ENCODE results near the gene BST2. TPM values are rescaled to one million over a fixed set of nuclear protein-coding genes. Genes with fewer than 3 reads are reported as not detected.

Gene BST2, protein sequence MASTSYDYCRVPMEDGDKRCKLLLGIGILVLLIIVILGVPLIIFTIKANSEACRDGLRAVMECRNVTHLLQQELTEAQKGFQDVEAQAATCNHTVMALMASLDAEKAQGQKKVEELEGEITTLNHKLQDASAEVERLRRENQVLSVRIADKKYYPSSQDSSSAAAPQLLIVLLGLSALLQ
- 4.7 TPM for total RNA-seq
- polyA plus RNA-seq (ENCODE audit: insufficient read depth in 1 of 8, insufficient read length in 8 of 8, low replicate concordance in 1 of 8), result 1 to 10 TPM; 5.9 to 9.3 (median 6.3) TPM
- long read RNA-seq, donor 1, partial matches to known transcripts, result 0 of 2 reads
- long read RNA-seq, donor 1, other reads (novel, unspliced or antisense), result 0 of 2 reads
- long read RNA-seq, donor 2, result 0 reads
- long read RNA-seq, donor 3, transcript BST2-201 (5 exons, 1,019 nt), result major isoform, 11 of 11 reads
- long read RNA-seq, donor 3, partial matches to known transcripts, result 0 of 11 reads
- long read RNA-seq, donor 3, other reads (novel, unspliced or antisense), result 0 of 11 reads
- long read RNA-seq, donor 4, partial matches to known transcripts, result 0 of 2 reads
- long read RNA-seq, donor 4, other reads (novel, unspliced or antisense), result 0 of 2 reads
- long read RNA-seq, donor 5, transcript BST2-201 (5 exons, 1,019 nt), result major isoform, 10 of 10 reads
- long read RNA-seq, donor 5, partial matches to known transcripts, result 0 of 10 reads
- long read RNA-seq, donor 5, other reads (novel, unspliced or antisense), result 0 of 10 reads
- long read RNA-seq, donor 6, transcript BST2-201 (5 exons, 1,019 nt), result major isoform, 9 of 9 reads
- long read RNA-seq, donor 6, partial matches to known transcripts, result 0 of 9 reads
- long read RNA-seq, donor 6, other reads (novel, unspliced or antisense), result 0 of 9 reads
- long read RNA-seq, donor 7, transcript BST2-201 (5 exons, 1,019 nt), result major isoform, 6 of 6 reads
- long read RNA-seq, donor 7, partial matches to known transcripts, result 0 of 6 reads
- long read RNA-seq, donor 7, other reads (novel, unspliced or antisense), result 0 of 6 reads
- long read RNA-seq, donor 8, transcript BST2-201 (5 exons, 1,019 nt), result major isoform, 6 of 6 reads
- long read RNA-seq, donor 8, partial matches to known transcripts, result 0 of 6 reads
- long read RNA-seq, donor 8, other reads (novel, unspliced or antisense), result 0 of 6 reads
- long read RNA-seq, donor 9, partial matches to known transcripts, result 0 of 2 reads
- long read RNA-seq, donor 9, other reads (novel, unspliced or antisense), result 0 of 2 reads
- long read RNA-seq, donor 10, transcript BST2-201 (5 exons, 1,019 nt), result major isoform, 6 of 6 reads
- long read RNA-seq, donor 10, partial matches to known transcripts, result 0 of 6 reads
- long read RNA-seq, donor 10, other reads (novel, unspliced or antisense), result 0 of 6 reads
- long read RNA-seq, donor 11, transcript BST2-201 (5 exons, 1,019 nt), result major isoform, 7 of 7 reads
- long read RNA-seq, donor 11, partial matches to known transcripts, result 0 of 7 reads
- long read RNA-seq, donor 11, other reads (novel, unspliced or antisense), result 0 of 7 reads

DNA sequence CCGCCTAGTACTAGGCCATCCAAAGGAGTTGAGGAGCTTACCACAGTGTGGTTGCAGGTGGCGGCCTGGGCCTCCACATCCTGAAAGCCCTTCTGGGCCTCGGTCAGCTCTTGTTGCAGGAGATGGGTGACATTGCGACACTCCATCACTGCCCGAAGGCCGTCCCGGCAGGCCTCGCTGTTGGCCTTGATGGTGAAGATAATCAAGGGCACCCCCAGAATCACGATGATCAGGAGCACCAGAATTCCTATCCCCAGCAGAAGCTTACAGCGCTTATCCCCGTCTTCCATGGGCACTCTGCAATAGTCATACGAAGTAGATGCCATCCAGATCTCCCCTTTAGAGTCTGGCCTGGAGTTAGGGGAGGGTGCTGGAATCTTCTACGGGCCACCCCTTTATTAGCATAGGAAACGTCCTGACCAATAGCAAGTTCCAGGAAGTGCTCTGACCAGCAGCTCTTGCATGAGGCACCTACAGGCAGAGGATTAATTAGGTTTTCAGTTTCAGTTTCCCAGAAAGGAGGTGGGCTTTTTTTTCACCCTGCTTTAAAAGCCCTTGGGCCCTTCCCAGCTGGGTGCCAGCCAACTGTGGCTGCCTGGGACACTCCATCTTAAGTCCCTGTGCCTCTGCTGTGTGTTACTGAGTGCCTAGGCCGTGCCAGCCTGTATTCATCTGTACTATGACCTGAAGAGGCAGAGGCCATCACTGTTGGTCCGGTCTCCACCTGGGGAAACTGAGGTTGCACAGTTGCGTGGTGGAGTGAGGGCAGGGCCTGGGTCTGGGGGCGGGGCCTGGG, at the start of gene BST2:
TSS of gene BST2 (minus strand) at position 381 of the 796 bp plus-strand sequence. CDS start at position 326, 55 bp downstream.
- H3K36me3 ChIP-seq (ENCODE audit: control insufficient read depth, insufficient read depth, low read length), result peaks cover 5% of the 10 kb centered on the region
- peak; percentile 74 for DNase-seq
- WGBS (ENCODE audit: insufficient coverage), result 80% methylated on average over 17 of the region's 18 CpGs
- peaks cover 23% of the 10 kb centered on the region for H3K4me1 ChIP-seq (ENCODE audit: control insufficient read depth, insufficient read depth, low read length)
- peak within 1 kb of the TSS; percentile 57 for H3K4me3 ChIP-seq (ENCODE audit: low read length)
- H3K27ac ChIP-seq (ENCODE audit: low read length), result peak within 1 kb of the TSS; percentile 89
- no peaks in the 10 kb centered on the region for H3K27me3 ChIP-seq (ENCODE audit: control insufficient read depth, insufficient read depth, low read length)
- H3K9me3 ChIP-seq (replicated peaks; ENCODE audit: control insufficient read depth, low read depth, low read length), result no peaks in the 10 kb centered on the region

DNA sequence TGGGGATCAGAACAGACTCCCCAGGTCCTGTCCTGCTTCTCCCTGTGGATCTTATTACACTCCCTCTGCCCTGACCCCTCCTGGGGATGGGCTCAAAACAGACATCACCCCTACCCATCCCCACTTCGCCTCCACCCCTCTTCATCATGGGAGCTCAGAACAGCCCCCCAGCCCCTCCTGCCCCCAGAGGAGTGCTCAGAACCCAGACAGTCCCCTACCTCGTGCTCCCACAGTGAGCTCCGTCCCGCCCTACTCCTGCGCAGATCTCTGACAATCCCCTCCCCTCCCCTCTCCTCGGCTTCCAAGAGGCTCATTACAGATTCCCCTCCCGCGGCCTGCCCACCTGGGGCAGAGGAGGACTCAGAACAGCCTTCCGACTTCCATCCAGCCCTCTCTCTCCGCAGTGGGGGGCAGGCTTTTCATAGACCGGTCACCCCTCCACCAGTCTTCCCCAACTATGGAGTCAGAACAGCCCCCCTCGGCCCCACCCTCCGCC, 49.2 kb upstream of the BST2 start:
- no peak for DNase-seq
- Histone ChIP-seq H3K27me3 (ENCODE audit: control insufficient read depth, insufficient read depth, low read length) (peaks cover 51% of the 10 kb centered on the region), H3K4me1 (ENCODE audit: control insufficient read depth, insufficient read depth, low read length) (peaks cover 3% of the 10 kb centered on the region), H3K4me3 (ENCODE audit: low read length) (no peak overlapping the region), H3K36me3 (ENCODE audit: control insufficient read depth, insufficient read depth, low read length) (no peaks in the 10 kb centered on the region), H3K9me3 (replicated peaks; ENCODE audit: control insufficient read depth, low read depth, low read length) (no peaks in the 10 kb centered on the region), H3K27ac (ENCODE audit: low read length) (no peak overlapping the region)
- WGBS (ENCODE audit: insufficient coverage), result 3% methylated on average over 10 of the region's 13 CpGs

DNA sequence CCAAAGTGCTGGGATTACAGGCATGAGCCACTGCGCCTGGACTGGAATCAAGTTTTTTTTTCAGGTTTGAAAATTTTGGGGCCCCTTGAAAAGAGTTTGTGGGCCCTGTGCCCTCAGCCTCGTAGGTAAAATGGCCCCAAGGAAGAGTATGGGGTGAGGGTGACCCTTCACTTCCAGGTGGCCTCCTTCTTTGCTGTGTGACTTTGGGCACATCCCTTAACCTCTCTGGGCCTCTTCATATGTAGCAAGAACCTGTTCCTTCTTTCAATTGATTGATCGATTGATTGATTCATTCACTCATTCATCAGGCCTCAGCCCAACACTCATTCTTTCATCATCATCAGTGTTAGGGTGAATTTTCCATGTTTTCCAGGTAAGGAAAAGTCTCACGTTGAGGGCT, 46.4 kb upstream of the BST2 start:
- Histone ChIP-seq H3K36me3 (ENCODE audit: control insufficient read depth, insufficient read depth, low read length) (no peaks in the 10 kb centered on the region), H3K9me3 (replicated peaks; ENCODE audit: control insufficient read depth, low read depth, low read length) (no peaks in the 10 kb centered on the region), H3K27me3 (ENCODE audit: control insufficient read depth, insufficient read depth, low read length) (peaks cover 38% of the 10 kb centered on the region), H3K4me1 (ENCODE audit: control insufficient read depth, insufficient read depth, low read length) (peaks cover 9% of the 10 kb centered on the region), H3K27ac (ENCODE audit: low read length) (no peak overlapping the region), H3K4me3 (ENCODE audit: low read length) (no peak overlapping the region)
- no peak for DNase-seq
- WGBS (ENCODE audit: insufficient coverage), result no CpG with 5 or more reads among the region's 4 CpGs

DNA sequence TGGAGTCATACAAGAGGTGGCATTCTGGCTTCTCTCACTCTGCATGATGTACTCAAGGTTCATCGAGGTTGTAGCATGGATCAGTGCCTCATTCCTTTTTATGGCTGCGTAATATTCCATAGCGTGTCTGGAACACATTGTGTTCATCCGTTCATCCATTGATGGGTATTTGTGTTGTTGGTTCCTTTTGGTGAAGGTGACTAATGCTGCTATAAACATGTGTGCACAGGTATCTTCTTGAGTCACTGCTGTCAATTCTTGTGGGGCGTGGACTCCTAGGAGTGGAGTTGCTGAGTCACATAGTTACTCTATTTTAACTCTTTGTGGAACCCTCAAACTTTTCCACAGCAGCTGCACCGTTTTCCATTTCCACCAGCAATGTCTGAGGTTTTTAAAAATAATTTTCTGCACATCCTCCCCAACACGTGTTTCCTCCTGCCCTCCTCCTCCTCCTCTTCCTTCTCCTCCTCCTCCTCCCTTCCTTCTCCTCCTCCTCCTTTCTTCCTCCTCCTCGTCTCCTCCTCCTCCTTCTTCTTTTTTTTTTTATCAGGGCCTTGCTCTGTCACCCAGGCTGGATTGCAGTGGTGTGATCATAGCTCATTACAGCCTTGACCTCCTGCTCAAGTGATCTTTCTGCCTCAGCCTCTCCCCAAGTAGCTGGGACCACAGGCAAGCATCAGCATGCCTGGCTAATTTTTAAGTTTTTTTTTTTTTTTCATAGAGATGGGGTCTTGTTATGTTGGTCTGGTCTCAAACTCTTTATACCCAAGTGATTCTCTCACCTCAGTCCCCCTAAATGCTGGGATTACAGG, 45.0 kb upstream of the BST2 start:
- Histone ChIP-seq H3K27me3 (ENCODE audit: control insufficient read depth, insufficient read depth, low read length) (peaks cover 25% of the 10 kb centered on the region), H3K27ac (ENCODE audit: low read length) (no peak overlapping the region)

DNA sequence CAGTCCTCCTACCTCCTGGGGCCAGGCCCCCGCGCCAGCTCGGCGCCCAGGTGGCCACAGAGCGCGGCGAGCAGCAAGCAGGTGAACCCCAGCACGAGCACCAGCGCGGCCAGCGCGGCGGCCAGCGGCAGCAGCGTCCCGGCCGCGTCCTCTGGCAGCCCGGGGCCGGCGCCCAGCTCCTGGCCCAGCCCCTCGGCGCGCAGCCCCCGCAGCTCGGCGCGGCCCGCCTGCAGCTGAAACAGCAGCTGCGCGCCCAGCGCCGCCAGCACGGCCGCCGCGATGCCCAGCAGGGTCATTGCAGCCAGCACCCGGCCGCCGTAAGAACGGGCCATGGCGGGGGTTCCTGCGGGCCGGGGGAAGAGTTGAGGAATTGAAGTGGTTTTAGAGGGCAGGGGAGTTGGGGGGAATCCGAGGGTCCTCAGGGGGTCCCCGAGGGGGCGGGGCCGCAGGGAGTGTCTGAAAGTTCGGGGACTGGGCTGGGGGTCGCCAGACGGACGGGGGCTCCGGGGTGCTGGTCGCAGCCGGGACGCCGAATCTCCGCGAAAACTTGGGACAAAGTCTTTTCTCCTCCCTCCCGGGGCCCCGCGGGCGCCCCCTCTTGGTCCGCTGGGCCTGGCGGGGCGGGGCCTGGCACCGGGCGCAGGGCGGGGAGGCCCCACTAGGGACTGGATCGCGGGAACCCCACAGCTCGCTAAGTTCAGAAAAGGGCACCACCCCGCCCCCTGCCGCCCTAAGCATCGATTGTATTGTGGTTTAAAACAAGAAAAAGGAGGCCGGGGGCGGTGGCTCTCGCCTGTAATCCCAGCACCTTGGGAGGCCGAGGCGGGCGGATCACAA, 42.9 kb upstream of the BST2 start, which contains the start of gene TMEM221:
TSS of gene TMEM221 (minus strand) at position 538 of the 837 bp plus-strand sequence. CDS start at position 332, 206 bp downstream.
- Histone ChIP-seq H3K27ac (ENCODE audit: low read length) (no peak within 1 kb of the TSS), H3K36me3 (ENCODE audit: control insufficient read depth, insufficient read depth, low read length) (no peaks in the 10 kb centered on the region), H3K4me1 (ENCODE audit: control insufficient read depth, insufficient read depth, low read length) (peaks cover 6% of the 10 kb centered on the region), H3K27me3 (ENCODE audit: control insufficient read depth, insufficient read depth, low read length) (peaks cover 5% of the 10 kb centered on the region), H3K4me3 (ENCODE audit: low read length) (peak within 1 kb of the TSS; percentile 39), H3K9me3 (replicated peaks; ENCODE audit: control insufficient read depth, low read depth, low read length) (no peaks in the 10 kb centered on the region)
- DNase-seq, result peak; percentile 64
- 1% methylated on average over 55 of the region's 81 CpGs for WGBS (ENCODE audit: insufficient coverage)

More for the DNA sequence above, 45.0 kb upstream of the BST2 start:
- Histone ChIP-seq H3K9me3 (replicated peaks; ENCODE audit: control insufficient read depth, low read depth, low read length) (no peaks in the 10 kb centered on the region), H3K4me1 (ENCODE audit: control insufficient read depth, insufficient read depth, low read length) (peaks cover 6% of the 10 kb centered on the region), H3K4me3 (ENCODE audit: low read length) (no peak overlapping the region), H3K36me3 (ENCODE audit: control insufficient read depth, insufficient read depth, low read length) (no peaks in the 10 kb centered on the region)
- DNase-seq, result peak; percentile 27
- WGBS (ENCODE audit: insufficient coverage), result 59% methylated on average over 6 of the region's 8 CpGs

DNA sequence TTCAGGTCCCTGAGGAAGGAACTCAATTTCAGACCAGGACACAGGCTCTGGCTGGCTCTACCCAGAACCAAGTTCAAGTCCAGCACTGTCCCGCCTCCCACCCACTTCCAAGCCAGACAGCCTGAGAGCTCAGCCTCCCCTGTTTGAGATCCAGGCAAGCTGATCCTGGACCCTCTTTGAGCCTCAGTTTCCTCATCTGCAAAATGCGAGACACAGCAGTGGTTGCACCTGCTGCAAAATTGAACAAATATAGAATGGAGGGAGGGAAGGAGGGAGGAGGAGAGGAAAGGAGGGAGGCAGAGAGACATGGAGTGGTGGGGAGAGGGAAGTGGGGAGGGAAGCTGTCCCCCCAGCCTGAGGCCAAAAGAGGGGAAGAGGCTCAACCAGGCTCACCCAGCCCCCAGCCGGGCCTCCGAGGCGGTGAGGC, 42.3 kb upstream of the BST2 start:
- Histone ChIP-seq H3K4me3 (ENCODE audit: low read length) (peak overlapping the region; percentile 24), H3K9me3 (replicated peaks; ENCODE audit: control insufficient read depth, low read depth, low read length) (no peaks in the 10 kb centered on the region), H3K27ac (ENCODE audit: low read length) (no peak overlapping the region), H3K27me3 (ENCODE audit: control insufficient read depth, insufficient read depth, low read length) (peaks cover 2% of the 10 kb centered on the region), H3K36me3 (ENCODE audit: control insufficient read depth, insufficient read depth, low read length) (no peaks in the 10 kb centered on the region), H3K4me1 (ENCODE audit: control insufficient read depth, insufficient read depth, low read length) (peaks cover 6% of the 10 kb centered on the region)
- WGBS (ENCODE audit: insufficient coverage), result 19% methylated on average over 5 of the region's 5 CpGs
- DNase-seq, result no peak

DNA sequence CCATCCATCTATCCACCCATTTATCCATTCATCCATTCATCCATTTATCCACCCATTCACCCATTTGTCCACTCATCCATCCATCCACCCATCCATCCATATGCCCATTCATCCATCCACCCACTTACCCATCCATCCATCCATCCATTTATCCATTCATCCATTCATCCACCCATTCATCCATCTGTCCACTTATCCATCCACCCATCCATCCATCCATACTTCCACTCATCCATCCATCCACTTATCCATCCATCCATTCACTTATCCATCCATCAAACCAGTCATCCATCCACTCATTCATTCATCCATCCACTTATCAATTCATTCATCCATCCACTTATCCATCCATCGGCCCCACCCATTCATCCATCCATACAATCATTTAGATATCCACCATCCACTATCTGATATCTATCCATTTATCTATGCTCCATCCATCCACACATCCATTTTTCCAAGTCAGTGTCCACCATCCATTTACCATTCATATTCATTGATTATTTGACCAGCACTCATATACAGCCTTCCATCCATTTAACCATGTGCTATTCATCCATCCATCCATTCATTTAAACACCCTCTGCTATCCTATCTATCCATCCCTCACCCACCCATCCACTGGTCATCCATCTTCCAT, 40.2 kb upstream of the BST2 start:
- WGBS (ENCODE audit: insufficient coverage), result 100% methylated on average over 1 of the region's 1 CpG
- H3K4me1 ChIP-seq (ENCODE audit: control insufficient read depth, insufficient read depth, low read length), result peaks cover 16% of the 10 kb centered on the region
- H3K27me3 ChIP-seq (ENCODE audit: control insufficient read depth, insufficient read depth, low read length), result no peaks in the 10 kb centered on the region
- no peak overlapping the region for H3K4me3 ChIP-seq (ENCODE audit: low read length)
- no peak overlapping the region for H3K27ac ChIP-seq (ENCODE audit: low read length)
- peaks cover 5% of the 10 kb centered on the region for H3K9me3 ChIP-seq (replicated peaks; ENCODE audit: control insufficient read depth, low read depth, low read length)
- DNase-seq, result no peak
- no peaks in the 10 kb centered on the region for H3K36me3 ChIP-seq (ENCODE audit: control insufficient read depth, insufficient read depth, low read length)
